Dermis blood vessel endothelial cell (primary cell): ENCODE data around the gene ARHGAP24. TPM values are rescaled to one million over a fixed set of nuclear protein-coding genes. Genes with fewer than 3 reads are reported as not detected.
"Not testable (repeated sequence)": the region's sequence is repeated elsewhere in the genome, so short reads cannot be mapped to it uniquely, and the experiment has no call there.

Experiments
- DNase-seq: peaks from one replicate; pipeline ENCODE4 v3.0.0; 2010
- total RNA-seq: library from RNA; depleted of rRNA; stranded (reverse); fragments of >200 nt; gene quantifications from 2 replicates; pipeline ENCODE4 v1.2.3, GENCODE V29; 2014

The ARHGAP24 gene
- total RNA-seq, 1 donor from 2014 or later = 37.9 TPM

DNA sequence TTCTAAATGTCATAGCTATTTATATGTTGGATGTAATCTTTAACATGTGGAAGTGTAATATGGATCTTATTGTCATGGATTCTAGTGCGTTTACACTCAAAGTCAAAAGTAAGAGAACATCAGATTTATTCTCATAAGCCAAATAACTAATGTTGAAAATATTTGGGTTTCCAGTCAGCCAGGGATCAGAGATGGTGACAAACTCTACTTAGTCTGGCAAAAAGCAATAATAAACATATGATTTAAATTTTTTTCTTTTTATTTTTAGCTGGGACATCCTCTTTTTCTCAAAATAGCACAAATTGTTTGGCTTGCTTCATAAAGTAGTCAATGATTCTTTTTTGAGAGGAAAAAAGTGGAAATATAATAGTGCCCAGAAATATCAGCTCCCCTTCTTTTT lies 392.3 kb downstream of the ARHGAP24 start:
- no peak for DNase-seq

DNA sequence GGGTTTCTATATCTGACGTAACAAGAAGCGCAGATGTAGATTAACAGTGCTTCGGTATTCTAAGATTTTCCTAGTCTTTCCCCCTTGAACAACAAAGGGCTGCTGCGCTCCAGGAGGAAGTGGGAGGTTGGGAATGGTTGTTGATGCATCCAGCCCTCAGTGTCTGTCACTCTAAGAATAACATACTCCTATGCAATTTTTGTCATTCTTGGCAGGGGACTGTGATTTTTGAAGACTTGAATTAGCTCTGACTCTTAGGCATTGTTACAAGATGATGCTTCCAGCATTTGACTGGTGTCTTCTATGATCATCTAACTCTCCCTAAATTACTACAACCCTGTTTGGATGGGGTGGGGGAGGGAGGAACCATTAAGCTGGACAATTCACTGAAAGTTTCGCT lies 394.2 kb downstream of the ARHGAP24 start:
- peak; percentile 70 for DNase-seq

DNA sequence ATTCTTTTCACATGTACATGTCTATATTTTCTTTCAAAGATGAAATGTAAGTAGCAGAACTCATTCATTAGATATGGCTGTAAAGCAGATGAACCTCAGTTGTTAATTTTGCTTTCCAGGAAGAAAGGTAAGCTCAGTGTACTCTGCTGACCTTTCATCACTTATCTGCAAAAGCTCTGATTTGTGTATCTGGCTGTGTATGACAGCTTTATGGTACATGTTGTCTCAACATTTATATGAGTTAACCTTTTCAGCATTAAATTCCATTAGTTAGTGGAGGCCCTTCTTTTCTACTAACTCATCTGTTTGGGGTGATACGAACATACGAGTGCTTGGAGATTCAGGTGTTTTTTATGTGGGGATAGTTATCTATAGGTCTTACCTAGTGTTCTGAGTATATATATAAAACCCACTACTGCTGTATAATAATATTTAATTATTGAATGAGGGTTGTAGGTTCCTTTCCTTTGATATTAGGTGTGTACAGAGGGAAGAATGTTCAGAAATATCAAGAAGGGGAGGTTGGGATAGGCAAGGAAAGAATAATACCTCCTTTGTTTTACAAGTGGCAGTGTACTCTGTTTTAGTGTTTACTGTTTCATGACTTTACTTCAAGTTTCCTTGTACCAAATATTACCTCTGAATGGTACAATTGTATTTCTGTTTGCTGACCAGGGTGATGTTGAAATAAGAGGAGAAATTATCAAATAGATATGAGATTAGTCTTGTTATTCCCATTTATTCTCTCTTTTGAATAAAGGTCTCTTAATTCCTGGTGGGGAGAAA lies 395.5 kb downstream of the ARHGAP24 start:
- no peak for DNase-seq

DNA sequence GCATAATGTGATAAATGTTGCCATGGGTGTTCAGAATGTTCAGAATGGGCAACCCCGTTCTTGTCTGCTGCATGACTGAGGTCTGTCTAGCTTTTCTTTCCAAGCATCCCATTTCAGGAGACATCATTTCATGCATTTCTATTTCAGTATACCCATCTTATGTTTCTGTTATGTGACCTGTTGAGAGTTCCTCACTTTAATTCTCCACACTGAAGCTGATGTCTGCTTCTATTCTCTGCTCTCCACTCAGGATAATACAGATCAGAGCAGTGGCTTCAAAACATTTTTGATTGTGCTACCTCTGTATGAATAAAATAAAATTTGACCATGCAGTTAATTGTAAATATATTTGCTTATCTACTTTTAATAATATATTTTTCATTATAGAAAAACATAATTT lies 398.6 kb downstream of the ARHGAP24 start:
- no peak for DNase-seq

DNA sequence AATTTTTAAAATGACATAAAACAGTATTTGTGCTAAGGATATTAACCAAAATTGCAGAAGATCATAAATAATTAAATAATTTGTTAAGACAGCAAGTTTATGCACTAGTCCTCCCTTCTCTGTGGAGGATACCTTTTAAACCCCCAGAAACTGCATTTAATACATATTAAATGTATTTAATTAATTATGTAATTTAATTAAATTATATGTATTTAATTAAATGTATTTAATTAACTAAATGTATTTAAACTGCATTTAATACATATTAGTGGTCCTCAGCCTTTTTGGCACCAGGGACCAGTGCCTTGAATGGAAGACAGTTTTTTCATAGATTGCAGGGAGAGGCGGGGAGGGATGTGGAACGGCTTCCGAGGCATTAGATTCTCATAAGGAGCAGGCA lies 404.6 kb downstream of the ARHGAP24 start:
- DNase-seq = no peak

DNA sequence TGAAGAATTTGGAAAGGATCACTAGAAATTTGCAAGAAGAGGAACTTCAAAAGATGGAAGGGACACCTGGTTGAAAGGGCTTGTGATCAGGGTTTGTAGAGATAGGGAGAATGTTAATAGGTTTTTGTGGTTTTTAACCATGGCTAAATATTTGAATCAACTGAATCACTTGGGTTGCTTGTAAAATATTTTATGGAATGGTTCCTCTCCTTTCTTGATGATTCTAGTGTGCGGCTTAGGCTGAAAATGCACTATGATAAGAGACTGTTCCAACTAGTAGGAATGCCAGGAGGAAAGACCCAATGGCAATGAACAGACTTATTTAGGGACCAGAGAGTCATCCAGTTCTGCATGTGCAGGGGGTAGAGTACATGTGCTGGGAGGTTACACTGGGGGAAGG lies 408.2 kb downstream of the ARHGAP24 start:
- no peak for DNase-seq

DNA sequence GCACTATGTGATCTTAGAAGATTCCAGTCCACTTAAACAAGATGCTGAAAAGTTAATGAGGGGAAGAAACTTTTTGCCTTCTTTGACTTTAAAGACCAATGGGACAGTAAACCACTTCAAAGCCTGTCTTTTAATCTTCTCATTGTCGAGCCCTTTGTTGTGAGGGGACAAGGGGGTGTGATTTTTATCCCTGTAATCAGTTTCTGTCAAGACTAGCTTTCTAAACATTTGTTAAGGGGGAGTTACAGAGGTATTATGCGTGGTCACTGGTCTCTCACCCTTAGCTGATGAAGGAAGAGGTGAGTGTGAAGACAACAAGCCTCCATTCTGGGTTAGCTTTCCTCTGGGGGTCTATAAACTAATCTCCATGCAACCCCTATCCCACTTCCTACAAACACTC lies 409.3 kb downstream of the ARHGAP24 start:
- DNase-seq = no peak

DNA sequence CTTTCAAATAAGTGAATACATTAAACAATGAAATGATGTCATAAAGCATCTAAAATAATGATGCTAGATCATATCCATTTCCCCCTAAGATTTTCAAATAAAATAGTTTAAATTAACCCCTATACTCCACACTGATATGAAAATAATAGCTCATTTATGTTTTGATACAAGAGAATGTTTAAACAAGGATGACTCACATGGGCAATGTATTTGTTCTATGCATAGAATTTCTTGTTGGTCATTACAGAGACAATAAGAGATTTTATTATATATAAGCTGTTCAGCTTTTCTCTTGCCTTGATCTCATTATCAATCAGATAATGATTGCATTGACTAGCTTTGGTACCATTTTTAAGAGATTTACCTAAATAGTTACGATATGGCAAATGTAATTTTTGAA lies 411.7 kb downstream of the ARHGAP24 start:
- no peak for DNase-seq

DNA sequence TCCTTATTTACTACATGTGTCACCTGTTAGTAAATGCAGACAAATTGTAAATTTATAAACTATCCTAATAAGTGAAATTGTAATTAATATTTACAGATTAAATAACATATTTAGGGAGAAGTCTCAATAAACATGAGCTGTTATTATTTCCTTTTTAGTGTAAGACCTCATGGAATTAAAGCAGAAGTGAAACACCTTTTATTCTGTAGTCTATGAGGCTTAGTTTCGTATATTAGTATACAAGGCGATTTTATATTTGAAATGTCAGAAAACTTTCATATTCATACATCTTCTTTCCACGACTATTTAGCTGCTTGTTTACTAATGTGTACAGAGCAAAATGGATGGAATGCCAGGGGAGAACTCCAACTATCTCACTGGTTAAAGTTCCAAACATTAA lies 414.4 kb downstream of the ARHGAP24 start:
- no peak for DNase-seq

DNA sequence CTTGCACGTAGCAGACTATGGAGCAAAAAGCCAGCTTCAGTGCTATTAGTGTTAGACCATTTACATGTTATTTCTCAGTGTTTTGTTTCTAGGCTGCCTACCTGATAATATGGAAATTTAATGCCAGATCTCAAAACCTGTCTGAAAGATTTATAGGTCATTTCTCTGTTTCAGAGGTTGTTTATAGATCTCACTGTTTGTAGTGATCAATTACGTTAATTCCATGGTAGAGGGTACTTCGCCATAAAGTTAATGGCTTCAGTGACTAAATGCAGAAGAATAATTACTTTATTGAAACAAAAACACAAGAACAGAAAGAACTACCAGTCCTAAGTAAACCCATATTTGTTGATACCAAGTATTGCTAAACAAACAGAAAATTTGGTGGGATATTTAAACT lies 420.8 kb downstream of the ARHGAP24 start:
- DNase-seq = no peak

DNA sequence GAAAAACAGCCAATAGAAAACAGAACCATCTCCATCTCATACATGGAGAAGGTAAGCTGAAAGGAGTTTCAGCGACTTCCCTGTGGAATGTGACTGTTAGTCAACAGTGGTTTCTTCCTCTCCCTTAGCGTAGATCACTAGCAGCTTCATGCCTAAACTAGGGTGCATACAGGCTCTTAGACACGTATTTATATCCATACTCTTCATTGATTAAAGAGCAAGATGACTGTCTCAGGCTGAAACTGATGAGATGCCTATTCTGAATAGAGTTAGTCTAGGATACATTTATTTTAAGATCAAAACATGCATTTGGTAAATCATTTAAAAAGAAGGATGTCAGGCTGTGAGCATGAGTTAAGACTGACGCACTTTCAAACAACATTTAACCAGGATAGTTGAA lies 423.3 kb downstream of the ARHGAP24 start:
- no peak for DNase-seq

DNA sequence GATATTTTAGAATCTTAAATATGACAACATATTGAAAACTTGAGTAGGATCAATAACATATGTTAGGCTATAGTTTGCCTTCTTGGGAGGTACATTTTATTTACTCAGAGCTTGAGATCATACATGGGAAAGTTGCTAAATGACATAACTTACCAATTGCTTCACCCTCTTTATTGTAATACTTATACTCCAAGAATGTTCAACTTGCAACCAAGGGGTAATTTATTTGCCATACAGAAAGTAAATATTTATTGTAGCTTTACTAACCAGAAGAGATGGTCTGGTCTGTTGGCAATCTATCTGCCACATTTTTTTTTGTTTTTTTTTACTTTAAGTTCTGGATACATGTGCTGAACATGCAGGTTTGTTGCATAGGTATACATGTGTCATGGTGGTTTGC lies 426.6 kb downstream of the ARHGAP24 start:
- no peak for DNase-seq

DNA sequence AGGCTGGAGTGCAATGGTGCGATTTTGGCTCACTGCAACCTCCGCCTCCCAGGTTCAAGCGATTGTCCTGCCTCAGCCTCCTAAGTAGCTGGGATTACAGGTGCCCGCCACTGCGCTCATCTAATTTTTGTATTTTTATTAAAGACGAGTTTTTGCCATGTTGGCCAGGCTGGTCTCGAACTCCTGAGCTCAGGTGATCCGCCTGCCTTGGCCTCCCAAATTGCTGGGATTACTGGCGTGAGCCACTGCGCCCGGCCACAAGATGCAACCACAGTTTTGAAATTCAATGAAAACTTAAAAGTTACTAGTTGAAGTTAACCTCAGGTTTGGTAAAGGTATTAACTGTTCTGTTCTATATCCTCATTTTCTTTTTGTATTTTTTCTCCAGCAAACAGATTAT lies 427.7 kb downstream of the ARHGAP24 start:
- not testable (repeated sequence) for DNase-seq

DNA sequence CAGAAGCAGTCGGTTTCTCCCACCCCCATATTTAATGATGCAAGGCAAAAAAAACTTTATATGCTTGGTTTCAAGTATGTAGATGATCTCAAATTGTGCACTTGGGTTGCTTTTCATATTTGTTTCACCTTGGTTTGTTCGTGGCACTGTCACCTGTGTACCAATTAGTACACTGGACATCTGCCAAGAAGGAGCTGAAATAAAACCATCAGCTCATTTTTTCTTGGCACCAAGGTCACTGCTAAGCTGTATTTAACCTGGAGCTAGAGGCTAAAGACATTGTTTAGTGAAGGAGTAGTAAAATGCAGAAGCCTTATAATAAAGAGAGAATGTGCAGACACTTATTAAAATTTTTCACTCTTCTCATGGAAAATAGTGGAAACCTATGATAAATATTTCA lies 430.8 kb downstream of the ARHGAP24 start:
- DNase-seq = peak; percentile 13

DNA sequence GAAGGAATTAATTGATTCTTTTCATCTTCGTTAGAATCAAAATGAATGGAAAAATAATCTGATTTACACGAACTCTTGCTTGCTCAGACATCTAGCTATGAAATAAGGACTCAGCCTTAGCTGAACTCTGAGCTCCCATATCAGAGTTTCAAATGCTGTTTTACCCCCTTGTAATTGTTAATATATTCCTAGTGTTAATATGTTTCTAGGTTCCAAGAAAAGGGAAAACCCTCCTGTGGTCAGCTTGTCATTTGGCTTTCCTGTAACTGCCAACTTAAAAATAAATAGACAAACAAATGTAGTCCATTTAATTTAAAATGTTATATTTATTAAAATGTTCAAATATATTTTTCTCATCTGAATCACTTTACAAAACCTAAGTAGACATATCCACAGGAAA lies 432.1 kb downstream of the ARHGAP24 start:
- no peak for DNase-seq

DNA sequence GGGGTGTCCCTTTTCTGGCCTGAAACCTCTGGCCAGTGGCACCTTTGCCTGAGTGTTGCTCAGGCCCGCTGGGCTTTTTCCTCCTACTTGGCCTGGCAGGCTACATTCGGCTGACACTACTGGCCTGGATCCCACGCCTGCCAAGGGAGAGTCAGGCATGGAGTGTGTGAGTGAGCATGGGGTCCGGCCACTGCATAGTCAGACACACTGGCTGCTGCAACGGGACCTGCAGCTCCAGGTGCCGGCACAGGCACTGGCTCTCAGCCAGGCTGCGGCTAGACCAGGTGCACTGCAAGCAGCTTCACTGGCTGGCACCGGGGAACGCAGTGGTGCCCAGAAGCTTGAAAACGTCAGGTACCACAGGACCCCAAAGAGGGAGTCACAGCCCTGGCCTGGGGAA lies 434.9 kb downstream of the ARHGAP24 start:
- DNase-seq = no peak

DNA sequence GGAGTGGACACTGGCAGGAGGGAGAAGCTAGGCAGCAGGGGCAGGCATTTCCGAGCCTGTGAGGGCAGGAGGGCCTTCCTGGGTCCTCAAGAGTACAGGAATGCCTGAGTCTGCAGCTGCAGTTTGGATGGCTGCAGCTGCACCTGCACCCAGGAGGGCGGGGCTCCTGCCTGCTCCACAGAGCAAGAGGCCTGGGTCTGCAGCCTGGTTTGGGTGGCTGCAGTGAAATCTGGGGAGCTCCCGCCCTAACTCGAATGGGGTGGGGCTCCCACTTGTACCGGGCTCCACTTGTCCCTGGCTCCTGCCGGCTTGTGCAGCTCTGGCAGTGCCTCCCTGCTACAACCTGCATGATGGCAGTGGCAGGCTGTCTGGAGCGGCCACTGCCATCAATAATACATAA lies 436.0 kb downstream of the ARHGAP24 start:
- no peak for DNase-seq

DNA sequence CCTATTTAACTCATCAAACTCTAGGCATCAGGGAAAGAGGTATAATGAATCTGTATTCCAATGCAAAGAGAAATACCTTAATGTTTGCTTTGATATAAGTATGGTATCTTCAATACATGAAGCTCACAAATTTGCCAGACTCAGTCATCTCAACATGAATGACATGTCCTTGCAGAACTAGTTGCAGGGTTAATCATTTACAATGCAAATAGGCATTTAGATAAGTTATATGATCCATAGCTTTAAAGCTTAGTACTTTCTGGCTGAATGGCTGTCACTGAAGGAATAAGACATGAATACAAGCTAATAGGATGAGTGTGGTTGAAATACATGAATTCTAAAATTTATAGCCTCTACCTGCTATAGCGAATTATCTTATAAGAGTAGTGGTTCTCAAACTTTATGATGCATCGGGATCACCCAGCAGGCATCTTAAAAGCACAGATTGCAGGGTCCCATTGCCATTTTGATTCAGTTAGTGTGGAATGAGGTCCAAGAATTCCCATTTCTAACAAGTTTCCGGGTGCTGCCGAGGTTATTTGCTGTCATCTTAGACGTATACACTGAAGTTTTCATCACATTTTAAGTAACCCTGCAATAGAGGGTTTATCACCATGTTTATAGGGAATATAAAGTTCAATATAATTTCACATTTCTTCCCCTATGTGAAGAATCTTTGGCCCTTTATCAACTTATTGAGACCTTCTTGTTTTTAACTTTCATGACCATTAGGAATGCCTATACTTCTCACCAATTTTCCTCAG lies 439.2 kb downstream of the ARHGAP24 start:
- no peak for DNase-seq

DNA sequence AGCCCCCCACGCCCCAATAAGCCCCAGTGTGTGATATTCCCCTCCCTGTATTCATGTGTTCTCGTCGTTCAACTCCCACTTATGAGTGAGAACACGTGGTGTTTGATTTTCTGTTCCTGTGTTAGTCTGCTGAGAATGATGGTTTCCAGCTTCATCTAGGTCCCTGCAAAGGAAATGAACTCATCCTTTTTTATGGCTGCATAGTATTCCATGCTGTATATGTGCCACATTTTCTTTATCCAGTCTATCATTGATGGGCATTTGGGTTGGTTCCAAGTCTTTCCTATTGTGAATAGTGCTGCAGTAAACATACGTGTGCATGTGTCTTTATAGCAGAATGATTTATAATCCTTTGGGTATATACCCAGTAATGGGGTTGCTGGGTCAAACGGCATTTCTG lies 440.6 kb downstream of the ARHGAP24 start:
- DNase-seq = not testable (repeated sequence)

DNA sequence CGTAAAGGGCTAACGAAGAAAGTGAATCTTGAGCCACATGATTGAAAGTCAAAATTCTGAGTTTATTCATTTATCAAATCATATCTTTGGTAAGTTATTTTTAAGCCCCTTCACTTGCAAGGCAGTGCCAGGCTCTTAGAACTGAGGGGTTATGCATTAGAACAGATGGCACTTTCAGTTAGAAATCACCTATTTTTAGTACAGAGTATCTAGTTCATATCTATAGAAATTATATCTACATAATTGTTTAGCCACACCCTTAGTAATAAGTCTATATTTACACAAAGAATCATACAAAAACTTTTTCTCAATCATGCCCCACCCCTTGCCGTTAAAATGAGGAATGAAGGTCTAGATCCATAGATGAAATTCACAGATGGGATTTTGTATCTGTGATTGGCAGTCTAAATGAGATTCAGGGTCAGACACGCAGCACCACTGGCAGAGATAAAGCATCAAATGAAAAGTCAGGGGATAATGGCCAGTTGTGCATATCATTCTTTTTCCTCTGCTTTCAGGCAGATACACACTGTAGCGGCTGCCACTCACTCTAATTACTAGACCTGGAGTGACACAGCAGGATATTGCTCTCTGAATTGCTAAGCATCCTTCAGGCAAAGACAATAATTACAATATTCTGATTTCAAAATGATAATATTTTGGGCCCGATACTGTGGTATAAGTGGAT lies 444.4 kb downstream of the ARHGAP24 start:
- DNase-seq = no peak

DNA sequence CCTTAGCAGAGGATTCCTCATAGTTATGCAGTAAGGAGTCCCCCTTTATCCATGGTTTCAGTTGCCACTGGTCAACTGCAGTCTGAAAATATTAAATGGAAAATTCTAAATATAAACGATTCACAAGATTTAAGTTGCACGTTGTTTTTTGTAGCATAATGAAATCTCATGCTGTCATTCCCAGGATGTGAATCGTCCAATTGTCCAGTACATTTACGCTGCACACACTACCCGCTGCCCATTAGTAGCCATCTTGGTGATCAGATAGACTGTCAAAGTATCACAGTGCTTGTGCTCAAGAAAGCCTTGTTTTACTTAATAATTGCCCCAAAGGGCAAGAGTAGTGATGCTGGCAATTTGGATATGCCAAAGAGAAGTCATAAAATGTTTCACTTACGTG lies 450.1 kb downstream of the ARHGAP24 start:
- DNase-seq = no peak

DNA sequence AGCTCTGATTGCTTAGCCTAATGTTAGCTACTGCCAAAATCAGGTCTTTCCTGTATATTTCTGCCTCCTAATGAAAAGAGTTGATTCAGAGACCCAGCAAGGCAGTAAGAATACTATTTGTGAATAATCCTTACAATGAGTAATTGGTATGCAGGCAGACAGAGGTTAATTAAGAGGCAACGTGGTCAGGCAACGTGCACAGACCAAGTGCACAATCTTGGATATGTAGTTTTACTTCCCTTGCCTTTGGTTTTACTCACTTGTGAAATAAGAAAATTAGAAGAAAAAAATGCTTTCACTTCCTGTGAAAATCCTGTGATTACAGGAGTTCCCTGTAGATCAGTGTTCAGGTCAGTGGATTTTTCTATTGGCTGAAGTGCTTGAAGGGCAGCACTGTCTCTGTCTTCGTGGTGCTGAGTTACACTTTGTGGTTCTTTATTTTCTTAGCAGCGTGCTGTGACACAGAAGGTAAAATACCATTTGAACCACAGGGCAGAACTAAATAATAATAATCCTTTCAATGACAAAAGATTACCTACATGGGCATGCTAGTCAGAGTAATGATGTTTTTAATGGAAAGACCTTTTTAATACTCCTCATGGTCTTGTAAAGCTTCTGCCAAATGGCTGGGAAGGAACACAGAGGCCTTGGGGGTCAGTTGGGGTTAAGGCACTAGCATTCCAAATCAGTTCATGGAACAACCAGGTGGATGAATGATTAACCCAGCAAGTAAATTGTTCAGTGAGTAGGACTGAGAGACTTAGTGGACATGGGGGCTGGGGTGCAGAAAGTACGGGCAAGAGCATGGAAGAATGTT lies 454.0 kb downstream of the ARHGAP24 start:
- DNase-seq = peak; percentile 28
